Liver (tissue), 3 donors: Measurements from ENCODE around the gene SERPINA6.
A peak's percentile ranks its signal among the peaks of the same experiment; 100 is the strongest.

Experiments
- FOXA1 ChIP-seq: IDR thresholded peaks from 2 replicates; pipeline ENCODE4 v1.6.1; 2016; ENCODE audit warnings: antibody characterized with exemption
- JUND ChIP-seq, 2 donors: IDR thresholded peaks; 2 replicates each; pipeline ENCODE4 v1.6.1; 2016; ENCODE audit warnings: antibody characterized with exemption in 2 of 2
- NR2F2 ChIP-seq: IDR thresholded peaks from 2 replicates; pipeline ENCODE4 v1.6.1; 2016; ENCODE audit warnings: antibody characterized with exemption
- RAD21 ChIP-seq, 2 donors: IDR thresholded peaks; 2 replicates each; pipeline ENCODE4 v1.6.1; 2016; ENCODE audit warnings: antibody characterized with exemption in 2 of 2, mild to moderate bottlenecking in 2 of 2
- SP1 ChIP-seq: IDR thresholded peaks from 2 replicates; pipeline ENCODE4 v1.6.1; 2018; ENCODE audit warnings: antibody characterized with exemption, mild to moderate bottlenecking
- TAF1 ChIP-seq: conservative IDR thresholded peaks from 2 replicates; pipeline ENCODE4 v1.6.1; 2016; ENCODE audit warnings: antibody characterized with exemption, mild to moderate bottlenecking
- TF ChIP-seq, protein P1 (sequence below): IDR thresholded peaks from 2 replicates; pipeline ENCODE4 v1.6.1; 2016; ENCODE audit warnings: antibody characterized with exemption
- TF ChIP-seq, protein P2 (sequence below): fragments of 150-350 bp; IDR thresholded peaks from 2 replicates; pipeline ENCODE4 v1.5.1; 2017; ENCODE audit warnings: improper control_type of control experiment, low read depth, low read length; ENCODE audit not compliant: missing input control
- TF ChIP-seq, protein P3 (sequence below): IDR thresholded peaks from 2 replicates; pipeline ENCODE4 v1.6.1; 2016; ENCODE audit warnings: antibody characterized with exemption
- TF ChIP-seq, protein P4 (sequence below): IDR thresholded peaks from 2 replicates; pipeline ENCODE4 v1.6.1; 2016; ENCODE audit warnings: antibody characterized with exemption
- donor health status: healthy.
- donor health status: healthy.

DNA sequence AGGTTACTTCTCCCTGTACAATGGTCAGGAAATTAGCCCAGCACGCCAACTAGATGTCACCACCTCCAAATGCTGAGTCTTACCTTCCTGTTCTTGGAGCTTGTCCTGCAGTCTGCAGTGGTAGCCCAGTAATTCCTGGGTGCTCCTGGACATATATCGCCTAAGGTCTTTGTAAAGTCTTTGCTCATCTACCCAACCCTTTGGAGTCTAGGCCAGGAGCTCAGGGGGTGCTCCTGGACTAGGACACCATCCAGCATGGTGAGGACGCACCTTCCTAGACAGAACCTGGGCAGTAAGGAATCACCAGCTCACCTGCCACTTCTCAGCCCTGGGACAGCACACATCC is 30.6 kb downstream of the SERPINA6 start:
- TF ChIP-seq, protein P1, sequence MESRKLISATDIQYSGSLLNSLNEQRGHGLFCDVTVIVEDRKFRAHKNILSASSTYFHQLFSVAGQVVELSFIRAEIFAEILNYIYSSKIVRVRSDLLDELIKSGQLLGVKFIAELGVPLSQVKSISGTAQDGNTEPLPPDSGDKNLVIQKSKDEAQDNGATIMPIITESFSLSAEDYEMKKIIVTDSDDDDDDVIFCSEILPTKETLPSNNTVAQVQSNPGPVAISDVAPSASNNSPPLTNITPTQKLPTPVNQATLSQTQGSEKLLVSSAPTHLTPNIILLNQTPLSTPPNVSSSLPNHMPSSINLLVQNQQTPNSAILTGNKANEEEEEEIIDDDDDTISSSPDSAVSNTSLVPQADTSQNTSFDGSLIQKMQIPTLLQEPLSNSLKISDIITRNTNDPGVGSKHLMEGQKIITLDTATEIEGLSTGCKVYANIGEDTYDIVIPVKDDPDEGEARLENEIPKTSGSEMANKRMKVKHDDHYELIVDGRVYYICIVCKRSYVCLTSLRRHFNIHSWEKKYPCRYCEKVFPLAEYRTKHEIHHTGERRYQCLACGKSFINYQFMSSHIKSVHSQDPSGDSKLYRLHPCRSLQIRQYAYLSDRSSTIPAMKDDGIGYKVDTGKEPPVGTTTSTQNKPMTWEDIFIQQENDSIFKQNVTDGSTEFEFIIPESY: no peak
- TF ChIP-seq, protein P2, sequence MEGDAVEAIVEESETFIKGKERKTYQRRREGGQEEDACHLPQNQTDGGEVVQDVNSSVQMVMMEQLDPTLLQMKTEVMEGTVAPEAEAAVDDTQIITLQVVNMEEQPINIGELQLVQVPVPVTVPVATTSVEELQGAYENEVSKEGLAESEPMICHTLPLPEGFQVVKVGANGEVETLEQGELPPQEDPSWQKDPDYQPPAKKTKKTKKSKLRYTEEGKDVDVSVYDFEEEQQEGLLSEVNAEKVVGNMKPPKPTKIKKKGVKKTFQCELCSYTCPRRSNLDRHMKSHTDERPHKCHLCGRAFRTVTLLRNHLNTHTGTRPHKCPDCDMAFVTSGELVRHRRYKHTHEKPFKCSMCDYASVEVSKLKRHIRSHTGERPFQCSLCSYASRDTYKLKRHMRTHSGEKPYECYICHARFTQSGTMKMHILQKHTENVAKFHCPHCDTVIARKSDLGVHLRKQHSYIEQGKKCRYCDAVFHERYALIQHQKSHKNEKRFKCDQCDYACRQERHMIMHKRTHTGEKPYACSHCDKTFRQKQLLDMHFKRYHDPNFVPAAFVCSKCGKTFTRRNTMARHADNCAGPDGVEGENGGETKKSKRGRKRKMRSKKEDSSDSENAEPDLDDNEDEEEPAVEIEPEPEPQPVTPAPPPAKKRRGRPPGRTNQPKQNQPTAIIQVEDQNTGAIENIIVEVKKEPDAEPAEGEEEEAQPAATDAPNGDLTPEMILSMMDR: no peak
- TF ChIP-seq, protein P3, sequence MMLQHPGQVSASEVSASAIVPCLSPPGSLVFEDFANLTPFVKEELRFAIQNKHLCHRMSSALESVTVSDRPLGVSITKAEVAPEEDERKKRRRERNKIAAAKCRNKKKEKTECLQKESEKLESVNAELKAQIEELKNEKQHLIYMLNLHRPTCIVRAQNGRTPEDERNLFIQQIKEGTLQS: no peak
- TF ChIP-seq FOXA1 (no peak), JUND (IDR thresholded peaks at IDR 0.05) (no peak), TAF1 (no peak), RAD21 (IDR thresholded peaks at IDR 0.05) (peak in 1 of 2 donors; percentile 1), SP1 (no peak), NR2F2 (no peak)
- TF ChIP-seq, protein P4, sequence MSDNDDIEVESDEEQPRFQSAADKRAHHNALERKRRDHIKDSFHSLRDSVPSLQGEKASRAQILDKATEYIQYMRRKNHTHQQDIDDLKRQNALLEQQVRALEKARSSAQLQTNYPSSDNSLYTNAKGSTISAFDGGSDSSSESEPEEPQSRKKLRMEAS: no peak
